Tibial artery (tissue), 4 donors: ENCODE data around the gene TSPAN16.

Experiments used
- DNase-seq, 2 donors: peaks; one replicate each; pipeline ENCODE4 v3.0.0-alpha.2; 2019
- H3K27ac ChIP-seq, 2 donors: fragments of 200-600 bp; sonication (generic) in 1 of 2; 1 replicate in 1 of 2; 2 replicates in 1 of 2; pipeline ENCODE4 v1.5.1; 2018 to 2019; ENCODE audit warnings: mild to moderate bottlenecking in 1 of 2
- H3K27me3 ChIP-seq, 2 donors: fragments of 200-600 bp; sonication (generic) in 1 of 2; one replicate each; pipeline versions ENCODE4 v1.5.1 to v1.6.0; 2016 to 2019
- H3K36me3 ChIP-seq, 3 donors: fragments of 200-600 bp; sonication (generic) in 2 of 3; one replicate each; pipeline ENCODE4 v1.5.1; 2016 to 2019; ENCODE audit warnings: mild to moderate bottlenecking in 2 of 3
- H3K4me1 ChIP-seq, 4 donors: fragments of 200-600 bp; sonication (generic) in 2 of 4; 1 replicate in 3 of 4; 2 replicates in 1 of 4; pipeline ENCODE4 v1.5.1; 2016 to 2019
- H3K4me3 ChIP-seq, 2 donors: fragments of 200-600 bp; sonication (generic) in 1 of 2; 1 replicate in 1 of 2; 2 replicates in 1 of 2; pipeline ENCODE4 v1.5.1; 2018 to 2019; ENCODE audit warnings: mild to moderate bottlenecking in 2 of 2
- H3K9me3 ChIP-seq, 3 donors: fragments of 200-600 bp; sonication (generic) in 1 of 3; one replicate each; pipeline ENCODE4 v1.5.1; 2016 to 2019
- intact Hi-C: fragments of 100-400 bp; cut with DNase I; formaldehyde crosslinking; loops from one replicate; pipeline ENCODE4 v1.15.0; 2023; ENCODE audit warnings: low total_unique reads
- TF ChIP-seq, protein P1 (sequence below), 2 experiments: fragments of 200-600 bp in 1 of 2; fragments of 450-650 bp in 1 of 2; IDR thresholded peaks; one replicate each; pipeline ENCODE4 v1.5.1; 2017 to 2019; ENCODE audit warnings: antibody characterized with exemption in 2 of 2, mild to moderate bottlenecking in 1 of 2, moderate library complexity in 1 of 2

TSPAN16 gene

DNA sequence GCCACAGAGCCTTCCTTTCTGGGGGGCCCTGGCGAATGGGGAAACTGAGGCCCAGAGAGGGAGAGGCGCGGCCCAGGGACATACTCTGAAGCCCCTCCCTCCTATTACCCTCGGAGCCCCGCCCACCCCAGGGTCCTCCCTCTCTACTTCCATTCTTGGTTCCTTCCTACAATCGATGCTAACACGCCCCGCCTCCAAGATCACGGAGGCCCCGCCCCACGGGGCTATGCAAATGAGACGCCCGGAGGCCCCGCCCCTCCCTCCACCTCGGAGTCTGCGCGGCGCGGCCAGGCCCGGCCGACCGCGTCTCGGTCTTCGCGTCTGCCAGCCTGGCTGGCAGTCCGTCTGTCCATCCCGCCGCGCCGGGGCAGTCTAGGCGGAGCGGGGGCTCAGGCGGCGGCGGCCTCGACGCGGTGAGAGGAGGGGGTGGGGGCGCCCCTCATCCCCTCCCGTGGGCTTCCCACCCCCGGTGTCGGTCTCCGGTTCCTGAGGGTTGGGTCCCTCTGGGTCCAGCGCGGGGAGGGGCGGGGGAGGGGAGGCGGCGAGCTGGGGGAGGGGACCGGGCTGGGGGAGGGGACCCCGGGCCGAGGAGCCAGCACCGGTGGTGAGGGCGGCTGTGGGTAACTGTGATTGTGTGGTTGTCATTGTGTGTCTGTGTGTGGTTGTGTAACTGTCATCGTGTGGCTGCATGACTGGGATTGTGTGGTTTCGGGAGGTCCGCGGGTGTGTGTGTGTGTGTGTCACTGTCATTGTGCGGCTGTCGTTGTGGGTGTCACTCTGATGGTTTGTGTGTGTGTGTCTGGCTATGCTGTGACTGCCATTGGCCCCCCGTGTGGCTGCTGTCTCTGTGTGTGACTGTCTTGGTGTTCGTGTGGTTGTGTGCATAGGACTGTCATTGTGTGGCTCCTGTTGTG is 59.5 kb downstream of the TSPAN16 start, which contains the start of gene PLPPR2:
PLPPR2 (plus strand) TSS at position 273 of the 914 bp plus-strand sequence. CDS start 2,242 bp downstream, outside the sequence.
- H3K27ac ChIP-seq = peak within 1 kb of the TSS; percentile 76 to 84
- H3K36me3 ChIP-seq = peaks cover 0 to 27% (median 7%) of the 10 kb centered on the region in 3 donors
- intact Hi-C loops = no loop called here
- DNase-seq = peak; percentile 97 to 98
- H3K4me3 ChIP-seq = peak within 1 kb of the TSS; percentile 73 to 79
- peaks cover 0 to 23% (median 15%) of the 10 kb centered on the region in 4 donors for H3K4me1 ChIP-seq
- H3K27me3 ChIP-seq = no peaks in the 10 kb centered on the region
- no peaks in the 10 kb centered on the region for H3K9me3 ChIP-seq
- TF ChIP-seq, protein P1, sequence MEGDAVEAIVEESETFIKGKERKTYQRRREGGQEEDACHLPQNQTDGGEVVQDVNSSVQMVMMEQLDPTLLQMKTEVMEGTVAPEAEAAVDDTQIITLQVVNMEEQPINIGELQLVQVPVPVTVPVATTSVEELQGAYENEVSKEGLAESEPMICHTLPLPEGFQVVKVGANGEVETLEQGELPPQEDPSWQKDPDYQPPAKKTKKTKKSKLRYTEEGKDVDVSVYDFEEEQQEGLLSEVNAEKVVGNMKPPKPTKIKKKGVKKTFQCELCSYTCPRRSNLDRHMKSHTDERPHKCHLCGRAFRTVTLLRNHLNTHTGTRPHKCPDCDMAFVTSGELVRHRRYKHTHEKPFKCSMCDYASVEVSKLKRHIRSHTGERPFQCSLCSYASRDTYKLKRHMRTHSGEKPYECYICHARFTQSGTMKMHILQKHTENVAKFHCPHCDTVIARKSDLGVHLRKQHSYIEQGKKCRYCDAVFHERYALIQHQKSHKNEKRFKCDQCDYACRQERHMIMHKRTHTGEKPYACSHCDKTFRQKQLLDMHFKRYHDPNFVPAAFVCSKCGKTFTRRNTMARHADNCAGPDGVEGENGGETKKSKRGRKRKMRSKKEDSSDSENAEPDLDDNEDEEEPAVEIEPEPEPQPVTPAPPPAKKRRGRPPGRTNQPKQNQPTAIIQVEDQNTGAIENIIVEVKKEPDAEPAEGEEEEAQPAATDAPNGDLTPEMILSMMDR (IDR thresholded peaks at IDR 0.05) = no peak

DNA sequence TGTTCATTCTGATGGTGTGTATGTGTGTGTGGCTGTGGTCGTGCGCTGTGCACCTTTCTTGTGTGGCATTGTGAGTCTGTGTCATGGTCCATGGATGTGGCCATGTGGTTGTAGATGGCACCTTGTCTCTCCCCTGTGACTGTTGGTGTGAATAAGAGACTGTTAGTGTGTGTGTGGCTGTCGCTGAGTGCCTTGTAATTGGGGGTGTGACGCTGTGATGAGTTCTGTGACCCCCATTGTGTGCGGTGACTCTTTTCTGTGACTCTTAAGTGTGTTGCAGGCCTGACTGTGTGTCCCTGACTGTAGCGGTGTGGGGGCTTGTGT is 60.1 kb downstream of the TSPAN16 start:
- intact Hi-C loops = no loop called here
- no peak for DNase-seq
- peak overlapping the region; percentile 76 to 84 for H3K27ac ChIP-seq

DNA sequence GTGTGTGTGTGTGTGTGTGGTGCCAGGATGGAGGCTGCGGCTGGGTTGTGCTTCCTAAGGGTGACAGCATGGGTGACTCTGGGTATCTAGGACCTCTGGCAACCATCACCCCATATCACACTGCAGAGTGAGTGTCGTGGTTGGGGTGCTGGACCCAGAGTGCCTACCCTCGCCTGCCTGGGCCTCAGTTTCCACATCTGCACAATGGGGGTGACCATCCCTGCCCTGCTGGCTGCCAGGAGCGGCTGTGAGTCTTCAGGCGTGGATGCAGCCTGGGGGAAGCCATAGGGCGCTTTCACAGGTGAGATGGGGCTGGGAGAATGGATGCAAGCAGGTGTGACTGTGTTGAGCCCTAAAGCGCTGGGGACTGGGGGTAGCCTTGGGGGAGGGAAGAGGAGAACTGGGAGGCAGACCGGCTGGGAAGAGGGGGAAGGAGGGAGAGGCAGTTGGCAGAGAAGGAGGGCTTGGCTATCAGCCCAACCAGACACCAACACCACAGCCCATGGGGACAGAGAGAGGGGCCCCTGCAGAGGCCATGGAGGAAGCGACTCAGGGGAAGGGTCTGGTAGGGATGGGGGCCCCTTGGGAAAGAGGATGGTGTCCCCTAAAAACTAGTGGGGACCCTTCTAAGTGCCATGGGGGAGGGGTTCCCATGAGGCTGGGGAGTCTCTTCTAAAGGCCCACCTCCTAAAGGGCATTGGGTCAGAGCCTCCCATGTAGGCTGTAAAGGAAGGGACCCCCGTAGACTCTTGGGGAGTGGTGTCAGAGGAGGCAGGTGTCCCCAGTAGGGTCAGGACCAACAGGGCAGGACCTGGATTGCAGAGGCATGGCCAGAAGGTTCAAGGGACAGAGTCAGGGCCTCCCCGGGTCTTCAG is 61.0 kb downstream of the TSPAN16 start:
- Histone ChIP-seq H3K27me3 (no peaks in the 10 kb centered on the region), H3K4me1 (peaks cover 0 to 23% (median 15%) of the 10 kb centered on the region in 4 donors), H3K4me3 (no peak overlapping the region), H3K36me3 (peaks cover 0 to 42% (median 22%) of the 10 kb centered on the region in 3 donors), H3K9me3 (no peaks in the 10 kb centered on the region), H3K27ac (no peak overlapping the region)
- intact Hi-C loops = no loop called here
- TF ChIP-seq, protein P1 (IDR thresholded peaks at IDR 0.05) = no peak
- no peak for DNase-seq

More for the DNA sequence above, 60.1 kb downstream of the TSPAN16 start:
- TF ChIP-seq, protein P1 (IDR thresholded peaks at IDR 0.05) = no peak
- H3K4me1 ChIP-seq = peaks cover 0 to 23% (median 15%) of the 10 kb centered on the region in 4 donors
- H3K36me3 ChIP-seq = peaks cover 0 to 33% (median 13%) of the 10 kb centered on the region in 3 donors
- H3K27me3 ChIP-seq = no peaks in the 10 kb centered on the region
- H3K9me3 ChIP-seq = no peaks in the 10 kb centered on the region
- H3K4me3 ChIP-seq = peak overlapping the region; percentile 73 to 79

DNA sequence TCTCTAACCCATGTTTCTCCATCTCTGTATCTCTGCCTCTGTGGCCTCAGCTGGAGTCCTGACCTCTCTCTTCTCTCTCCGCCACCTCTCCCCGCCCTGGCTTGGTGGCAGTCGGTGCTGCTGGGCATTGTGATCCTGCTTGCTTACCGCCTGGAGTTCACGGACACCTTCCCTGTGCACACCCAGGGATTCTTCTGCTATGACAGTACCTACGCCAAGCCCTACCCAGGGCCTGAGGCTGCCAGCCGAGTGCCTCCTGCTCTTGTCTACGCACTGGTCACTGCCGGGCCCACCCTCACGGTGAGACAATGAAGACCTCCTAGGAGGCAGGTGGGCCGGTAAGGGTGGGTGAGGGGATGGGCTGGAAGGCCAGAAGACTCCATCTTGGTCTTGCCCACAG is 63.5 kb downstream of the TSPAN16 start:
- Histone ChIP-seq H3K4me3 (no peak overlapping the region), H3K36me3 (peaks cover 0 to 67% (median 32%) of the 10 kb centered on the region in 3 donors), H3K27me3 (no peaks in the 10 kb centered on the region), H3K27ac (no peak overlapping the region), H3K9me3 (no peaks in the 10 kb centered on the region), H3K4me1 (peaks cover 0 to 23% (median 15%) of the 10 kb centered on the region in 4 donors)
- no peak for DNase-seq
- intact Hi-C loops = no loop called here
- TF ChIP-seq, protein P1 (IDR thresholded peaks at IDR 0.05) = no peak

DNA sequence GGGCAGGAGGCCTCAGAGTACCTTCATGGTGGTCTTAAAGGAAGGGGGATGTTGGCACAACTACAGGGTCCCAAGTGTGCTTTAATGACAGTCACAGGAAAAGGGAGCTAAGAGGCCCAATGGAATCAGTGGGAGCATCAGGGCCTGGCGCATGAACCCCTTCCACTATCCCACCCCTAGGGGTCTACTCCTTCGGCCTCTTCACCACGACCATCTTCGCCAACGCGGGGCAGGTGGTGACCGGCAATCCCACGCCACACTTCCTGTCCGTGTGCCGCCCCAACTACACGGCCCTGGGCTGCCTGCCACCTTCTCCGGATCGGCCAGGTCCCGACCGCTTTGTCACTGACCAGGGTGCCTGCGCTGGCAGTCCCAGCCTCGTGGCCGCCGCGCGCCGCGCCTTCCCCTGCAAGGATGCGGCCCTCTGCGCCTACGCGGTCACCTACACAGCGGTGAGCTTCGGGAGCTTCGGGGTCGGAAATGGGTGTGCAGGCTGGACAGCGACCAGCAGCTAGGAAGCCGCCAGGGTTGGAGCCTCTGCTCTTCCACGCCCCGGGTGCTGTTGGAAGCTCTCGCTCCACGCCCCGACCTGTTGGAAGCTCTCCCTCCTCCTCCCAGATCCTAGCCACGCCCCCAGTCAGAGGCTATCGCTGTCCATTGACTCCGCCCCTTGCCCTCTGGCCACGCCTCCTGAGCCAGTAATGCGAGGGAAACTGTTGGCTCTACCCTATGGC is 65.2 kb downstream of the TSPAN16 start:
- Histone ChIP-seq H3K4me1 (peaks cover 0 to 7% (median 4%) of the 10 kb centered on the region in 4 donors), H3K9me3 (no peaks in the 10 kb centered on the region), H3K36me3 (peaks cover 0 to 85% (median 43%) of the 10 kb centered on the region in 3 donors), H3K27ac (no peak overlapping the region), H3K4me3 (no peak overlapping the region), H3K27me3 (no peaks in the 10 kb centered on the region)
- TF ChIP-seq, protein P1 (IDR thresholded peaks at IDR 0.05) = no peak
- intact Hi-C loops = no loop called here
- no peak for DNase-seq
